ENCODE measurements around the gene PTGS1.
"Not testable (repeated sequence)": the region's sequence is repeated elsewhere in the genome, so short reads cannot be mapped to it uniquely, and the experiment has no call there.

The PTGS1 gene

DNA sequence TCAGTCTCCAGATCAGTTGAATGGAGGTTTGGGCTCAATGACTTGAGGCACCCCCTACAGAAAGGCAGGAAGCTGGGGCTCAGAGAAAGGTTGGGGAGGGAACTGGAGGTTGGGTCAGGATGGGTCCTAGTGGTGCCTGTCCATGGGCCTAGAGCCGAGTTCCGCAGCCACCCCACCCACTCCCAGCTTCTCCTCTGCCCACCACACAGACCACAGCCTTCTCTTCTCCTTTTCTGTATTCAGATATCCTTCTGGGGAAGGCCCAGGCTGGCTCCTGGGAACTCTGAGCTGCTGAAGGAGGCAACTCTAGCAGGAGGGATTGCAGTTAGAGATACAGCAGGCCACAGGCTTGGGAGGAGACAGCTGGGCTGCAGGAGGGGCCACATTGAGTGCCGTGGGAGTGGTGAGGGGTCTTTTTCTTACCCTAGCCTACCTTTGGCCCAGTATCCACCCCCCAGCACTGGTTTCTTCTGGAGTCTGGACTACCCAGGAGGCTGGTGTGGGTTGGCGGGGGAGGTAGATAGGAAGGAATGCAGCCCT lies 15.4 kb upstream of the PTGS1 start:
- TF ChIP-seq, protein P1, sequence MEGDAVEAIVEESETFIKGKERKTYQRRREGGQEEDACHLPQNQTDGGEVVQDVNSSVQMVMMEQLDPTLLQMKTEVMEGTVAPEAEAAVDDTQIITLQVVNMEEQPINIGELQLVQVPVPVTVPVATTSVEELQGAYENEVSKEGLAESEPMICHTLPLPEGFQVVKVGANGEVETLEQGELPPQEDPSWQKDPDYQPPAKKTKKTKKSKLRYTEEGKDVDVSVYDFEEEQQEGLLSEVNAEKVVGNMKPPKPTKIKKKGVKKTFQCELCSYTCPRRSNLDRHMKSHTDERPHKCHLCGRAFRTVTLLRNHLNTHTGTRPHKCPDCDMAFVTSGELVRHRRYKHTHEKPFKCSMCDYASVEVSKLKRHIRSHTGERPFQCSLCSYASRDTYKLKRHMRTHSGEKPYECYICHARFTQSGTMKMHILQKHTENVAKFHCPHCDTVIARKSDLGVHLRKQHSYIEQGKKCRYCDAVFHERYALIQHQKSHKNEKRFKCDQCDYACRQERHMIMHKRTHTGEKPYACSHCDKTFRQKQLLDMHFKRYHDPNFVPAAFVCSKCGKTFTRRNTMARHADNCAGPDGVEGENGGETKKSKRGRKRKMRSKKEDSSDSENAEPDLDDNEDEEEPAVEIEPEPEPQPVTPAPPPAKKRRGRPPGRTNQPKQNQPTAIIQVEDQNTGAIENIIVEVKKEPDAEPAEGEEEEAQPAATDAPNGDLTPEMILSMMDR (IDR thresholded peaks at IDR 0.05; ENCODE audit: low read depth, low read length), result no peak
- no peak for DNase-seq (ENCODE audit: extremely low read depth, low read depth)

DNA sequence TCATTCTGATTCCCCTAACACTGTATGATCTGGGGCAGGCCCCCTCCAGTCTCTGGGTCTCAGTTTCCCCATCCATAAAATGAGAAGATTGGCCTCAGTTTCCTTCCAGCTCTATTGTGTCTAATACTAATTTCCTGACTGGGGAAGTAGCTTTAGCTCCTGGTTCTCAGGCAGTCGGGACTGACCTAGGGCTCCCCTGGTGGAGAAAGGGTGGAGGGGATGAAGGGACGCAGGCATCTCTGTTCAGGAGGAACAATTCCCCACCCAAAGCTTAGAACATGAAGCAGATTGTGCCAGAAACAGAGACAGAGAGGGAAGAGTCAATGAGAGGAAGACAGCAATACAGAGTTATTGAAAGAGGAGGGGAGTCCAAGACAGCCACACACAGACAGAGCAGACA lies 14.2 kb upstream of the PTGS1 start:
- TF ChIP-seq, protein P1 (IDR thresholded peaks at IDR 0.05; ENCODE audit: low read depth, low read length), result peak; percentile 20
- DNase-seq (ENCODE audit: extremely low read depth, low read depth), result no peak

DNA sequence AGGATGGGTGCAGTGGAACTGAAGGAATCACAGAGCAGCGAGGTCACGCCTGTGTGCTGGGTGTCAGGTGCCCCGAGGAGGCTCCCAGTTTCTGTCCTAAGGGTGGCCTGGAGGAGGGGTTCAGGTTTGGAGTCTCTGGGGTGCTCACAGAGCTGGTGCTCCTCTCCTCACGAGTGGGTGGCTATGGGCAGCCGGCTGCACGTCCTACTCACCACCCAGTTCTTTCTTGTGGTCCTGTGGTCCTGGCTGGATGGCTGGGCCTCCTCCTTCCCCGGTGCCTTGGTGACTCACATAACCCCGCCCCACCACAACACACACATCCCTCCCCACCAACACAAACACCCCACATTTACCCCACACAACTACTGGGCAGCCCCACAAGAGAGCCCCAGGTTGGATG lies 9.9 kb upstream of the PTGS1 start:
- TF ChIP-seq, protein P1 (IDR thresholded peaks at IDR 0.05; ENCODE audit: low read depth, low read length), result no peak
- DNase-seq (ENCODE audit: extremely low read depth, low read depth), result no peak

DNA sequence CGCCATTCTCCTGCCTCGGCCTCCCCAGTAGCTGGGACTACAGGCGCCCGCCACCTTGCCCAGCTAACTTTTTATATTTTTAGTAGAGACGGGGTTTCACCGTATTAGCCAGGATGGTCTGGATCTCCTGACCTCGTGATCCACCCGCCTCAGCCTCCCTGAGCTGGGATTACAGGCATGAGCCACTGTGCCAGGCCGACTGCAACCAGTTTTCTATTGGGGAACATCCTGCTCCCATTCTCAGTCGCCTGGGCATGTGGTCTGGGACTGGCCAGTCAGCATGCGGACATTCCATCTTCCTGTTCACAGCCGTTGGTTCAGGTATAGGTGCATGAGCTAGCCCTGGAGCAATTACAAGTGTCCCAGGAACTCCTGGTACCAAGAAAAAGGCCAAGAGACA lies 7.7 kb upstream of the PTGS1 start:
- DNase-seq (ENCODE audit: extremely low read depth, low read depth), result not testable (repeated sequence)

DNA sequence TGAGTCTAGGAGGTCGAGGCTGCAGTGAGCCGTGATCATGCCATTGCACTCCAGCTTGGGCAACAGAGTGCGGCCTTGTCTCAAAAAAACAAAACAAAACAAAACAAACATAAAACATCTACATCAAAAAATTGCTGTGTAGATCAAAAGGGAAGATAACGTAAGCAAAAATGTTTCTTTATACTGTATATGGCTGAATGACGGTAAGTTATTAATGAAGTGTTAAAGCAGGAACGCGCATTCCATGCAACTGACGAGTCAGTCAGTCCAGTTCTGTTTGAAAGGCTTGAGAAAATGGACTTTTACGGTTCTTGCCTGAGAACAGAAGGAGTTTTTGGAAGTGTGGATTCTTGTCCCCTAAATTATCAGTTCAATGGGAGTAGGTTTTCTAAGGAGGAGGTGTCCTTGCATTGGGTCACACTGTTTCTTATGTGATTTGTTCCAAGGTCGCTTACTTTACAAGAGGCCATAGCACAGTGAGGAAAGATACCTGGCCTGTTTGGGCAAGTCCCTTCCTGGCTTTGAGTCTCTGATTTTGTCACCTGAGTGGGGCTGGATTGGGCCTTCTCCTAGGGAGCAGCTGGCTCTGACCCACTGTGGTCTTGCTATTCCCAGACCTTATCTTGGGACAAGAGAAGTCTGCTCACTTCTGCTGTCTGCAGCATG lies 6.6 kb upstream of the PTGS1 start:
- DNase-seq (ENCODE audit: extremely low read depth, low read depth), result no peak
- TF ChIP-seq, protein P1 (IDR thresholded peaks at IDR 0.05; ENCODE audit: low read depth, low read length), result no peak

DNA sequence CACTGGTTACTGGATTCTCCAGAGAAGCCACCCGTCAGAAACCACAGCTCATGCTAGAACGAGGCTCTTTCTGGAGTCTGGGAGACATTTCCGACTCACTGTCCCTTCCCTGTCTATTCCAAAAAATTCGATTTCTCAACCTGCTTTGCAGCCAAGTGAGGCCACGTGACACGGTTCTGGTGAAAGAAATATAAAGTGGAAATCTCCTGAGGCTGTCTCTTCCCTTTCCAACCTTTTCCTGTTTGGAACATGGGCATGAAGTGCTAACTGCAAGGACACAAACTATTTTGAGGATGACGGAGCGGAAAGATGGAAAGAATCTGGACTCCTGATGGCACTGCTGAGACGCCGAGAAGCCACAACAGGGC lies 6.1 kb upstream of the PTGS1 start:
- no peak for DNase-seq (ENCODE audit: extremely low read depth, low read depth)
- TF ChIP-seq, protein P1 (IDR thresholded peaks at IDR 0.05; ENCODE audit: low read depth, low read length), result no peak

DNA sequence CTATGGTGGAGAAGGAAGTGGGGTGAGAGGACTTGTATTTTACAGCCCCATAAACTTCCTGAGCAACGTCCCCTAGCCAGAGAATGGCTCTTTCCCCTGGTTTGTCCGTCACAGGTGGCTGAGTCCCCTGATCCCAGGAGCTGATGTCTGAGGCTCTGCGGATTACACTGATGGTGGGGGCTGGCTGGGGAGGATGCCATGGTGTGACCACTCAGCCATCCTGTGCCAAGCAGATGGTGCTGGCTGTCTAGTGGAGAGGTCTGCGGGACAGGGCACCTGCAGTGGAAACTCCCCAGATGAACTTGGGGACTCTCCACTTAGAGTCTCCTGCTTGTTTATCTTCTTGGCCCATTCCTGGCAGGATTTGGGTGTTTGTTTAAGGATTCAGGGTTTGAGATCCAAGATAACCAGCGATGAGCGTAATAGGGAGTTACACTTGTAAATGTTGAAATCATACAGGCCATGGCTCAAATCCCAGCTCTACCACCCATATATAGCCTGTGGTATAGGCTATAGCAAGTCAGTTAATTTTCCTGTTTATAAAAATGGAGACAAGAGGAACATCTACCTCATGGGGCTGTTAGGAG lies 4.7 kb upstream of the PTGS1 start:
- TF ChIP-seq, protein P1 (IDR thresholded peaks at IDR 0.05; ENCODE audit: low read depth, low read length), result no peak
- DNase-seq (ENCODE audit: extremely low read depth, low read depth), result no peak

DNA sequence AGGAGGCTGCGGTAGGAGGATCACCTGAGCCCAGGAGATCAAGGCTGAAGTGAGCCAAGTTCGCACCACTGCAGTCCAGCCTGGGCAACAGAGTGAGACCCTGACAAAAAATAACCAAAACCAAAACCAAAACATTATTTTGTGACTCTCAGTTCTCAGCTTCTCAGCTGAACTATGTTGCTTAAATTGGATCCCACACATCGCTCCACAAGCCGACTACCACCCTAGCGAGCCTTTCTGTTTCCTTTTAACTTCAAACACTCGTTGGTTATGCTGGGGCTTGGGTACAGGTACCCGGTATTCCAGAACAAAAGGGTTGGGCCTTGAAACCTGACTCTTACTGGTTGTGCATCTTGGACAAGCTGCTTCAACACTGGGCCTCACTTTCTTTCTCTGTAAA lies 3.8 kb upstream of the PTGS1 start:
- DNase-seq (ENCODE audit: extremely low read depth, low read depth), result no peak
- TF ChIP-seq, protein P1 (IDR thresholded peaks at IDR 0.05; ENCODE audit: low read depth, low read length), result no peak
